K562 (cell line): ENCODE data around the gene SBDS. TPM values are rescaled to one million over a fixed set of nuclear protein-coding genes. Genes with fewer than 3 reads are reported as not detected.

Experiments used
- ARID3A ChIP-seq: IDR thresholded peaks from 2 replicates; pipeline ENCODE4 v1.6.1; 2012; ENCODE audit warnings: low read depth, low read length, improper control_type of control experiment, borderline replicate concordance
- BHLHE40 ChIP-seq: IDR thresholded peaks from 2 replicates; pipeline ENCODE4 v1.6.1; 2011; ENCODE audit warnings: low read length, improper control_type of control experiment
- CBX3 ChIP-seq, 2 experiments: IDR thresholded peaks; 1 replicate in 1 of 2; 2 replicates in 1 of 2; pipeline ENCODE4 v1.6.1; 2012; ENCODE audit warnings: inconsistent platforms in 2 of 2, low read length in 2 of 2, borderline replicate concordance in 1 of 2, control low read depth in 1 of 2
- CLOCK ChIP-seq: fragments of 250-450 bp; sonication (Bioruptor Pico); IDR thresholded peaks from 2 replicates; pipeline ENCODE4 v1.4.0; 2020; ENCODE audit warnings: mild to moderate bottlenecking, moderate library complexity, borderline replicate concordance
- E4F1 ChIP-seq: fragments of 250-450 bp; sonication (Bioruptor Pico); IDR thresholded peaks from 2 replicates; pipeline ENCODE4 v1.5.0; 2021; ENCODE audit warnings: mild to moderate bottlenecking, borderline replicate concordance
- HOMEZ ChIP-seq: fragments of 250-450 bp; sonication (Bioruptor Pico); IDR thresholded peaks from 2 replicates; pipeline ENCODE4 v1.4.0; 2020; ENCODE audit warnings: mild to moderate bottlenecking, moderate library complexity
- NFE2L1 ChIP-seq: fragments of 450-650 bp; IDR thresholded peaks from 2 replicates; pipeline ENCODE4 v1.6.1; 2016; ENCODE audit warnings: missing genetic modification characterization, low read depth, mild to moderate bottlenecking, missing compliant biosample characterization, moderate library complexity, borderline replicate concordance
- PHB2 ChIP-seq: fragments of 450-650 bp; IDR thresholded peaks from 2 replicates; pipeline ENCODE4 v1.6.1; 2017; ENCODE audit warnings: low read depth
- POLR2AphosphoS5 ChIP-seq: IDR thresholded peaks from 2 replicates; pipeline ENCODE4 v1.6.1; 2011; ENCODE audit warnings: mild to moderate bottlenecking, low read depth, low read length, moderate library complexity; ENCODE audit not compliant: control insufficient read depth, insufficient read depth
- PTBP1 ChIP-seq: fragments of 200-400 bp; formaldehyde crosslinking; IDR thresholded peaks from 2 replicates; pipeline ENCODE4 v1.6.1; 2017; ENCODE audit warnings: low read depth, low read length
- SPI1 ChIP-seq: IDR thresholded peaks from 2 replicates; pipeline ENCODE4 v1.6.1; 2011; ENCODE audit warnings: low read depth, low read length, control low read depth, borderline replicate concordance
- TCF3 ChIP-seq: sonication (generic); formaldehyde crosslinking; IDR thresholded peaks from 2 replicates; pipeline ENCODE4 v1.4.0; 2020; ENCODE audit warnings: mild to moderate bottlenecking, missing genetic modification reagents
- ZBTB33 ChIP-seq: sonication (generic); formaldehyde crosslinking; IDR thresholded peaks from 2 replicates; pipeline ENCODE4 v1.8.1; 2023; ENCODE audit warnings: mild to moderate bottlenecking, missing genetic modification reagents
- ZNF699 ChIP-seq: fragments of 250-450 bp; sonication (Bioruptor Pico); IDR thresholded peaks from 2 replicates; pipeline ENCODE4 v1.8.0; 2021; ENCODE audit warnings: mild to moderate bottlenecking, moderate library complexity; ENCODE audit not compliant: insufficient replicate concordance
- ZNF77 ChIP-seq: fragments of 250-450 bp; sonication (Bioruptor Pico); IDR thresholded peaks from 2 replicates; pipeline ENCODE4 v1.5.0; 2020
- polyA plus RNA-seq, 8 experiments: library from polyadenylated mRNA; depleted of rRNA in 4 of 8; stranded (reverse) in 5 of 8; unstranded in 3 of 8; fragments of >200 nt; fragmentation: Nextera tagmentation in 2 of 8; fragmentation: Illumina TruSeq in 1 of 8; extraction: Ambion mirVana in 2 of 8; extraction: Trizol in 1 of 8; gene quantifications; 2 replicates each; pipeline versions ENCODE4 v1.2.1 to v1.2.3, GENCODE V29; 2011 to 2014; ENCODE audit warnings: inconsistent platforms in 1 of 8, missing spikeins in 1 of 8
- total RNA-seq, 7 experiments: library from RNA; depleted of rRNA in 6 of 7; stranded (reverse); fragments of >200 nt in 6 of 7; fragmentation: Illumina TruSeq in 2 of 7; extraction: Trizol in 2 of 7; gene quantifications; 2 replicates each; pipeline versions ENCODE4 v1.2.1 to v1.2.3, GENCODE V29; 2011 to 2021; ENCODE audit warnings: low replicate concordance in 1 of 7

Gene SBDS
- total and polyA plus RNA-seq, 9 of the 15 experiments (the other 6 are each of a cell fraction or from before 2014, with no cell fraction given), result 105 to 174 (median 117) TPM

- TF ChIP-seq ZBTB33 (CRISPR knock-in tag) (no peak), PTBP1 (no peak), SPI1 (peak; percentile 63; the same call in 1 of the 2 replicates), POLR2AphosphoS5 (peak; percentile 68; the same call in 1 of the 2 replicates), CBX3 (IDR thresholded peaks at IDR 0.05; ENCODE audit: borderline replicate concordance in 1 of 2, low read length in 2 of 2) (no peak), PHB2 (no peak), NFE2L1 (no peak), HOMEZ (CRISPR knock-in tag) (no peak), CLOCK (CRISPR knock-in tag) (no peak), ZNF77 (CRISPR knock-in tag) (no peak), TCF3 (CRISPR knock-in tag) (peak; percentile 88), ARID3A (peak; percentile 86), E4F1 (CRISPR knock-in tag) (0 out of 2 replicates have a peak, but pooled peaks have one; percentile 16), BHLHE40 (no peak), ZNF699 (no peak)
Observed at GRCh38 chr7:67019562-67020390, 24.4 kb upstream of the SBDS start (continued).
